ENCODE measurements around the gene ZBTB39.
"Not testable (repeated sequence)": the region's sequence is repeated elsewhere in the genome, so short reads cannot be mapped to it uniquely, and the experiment has no call there.

Gene ZBTB39

DNA sequence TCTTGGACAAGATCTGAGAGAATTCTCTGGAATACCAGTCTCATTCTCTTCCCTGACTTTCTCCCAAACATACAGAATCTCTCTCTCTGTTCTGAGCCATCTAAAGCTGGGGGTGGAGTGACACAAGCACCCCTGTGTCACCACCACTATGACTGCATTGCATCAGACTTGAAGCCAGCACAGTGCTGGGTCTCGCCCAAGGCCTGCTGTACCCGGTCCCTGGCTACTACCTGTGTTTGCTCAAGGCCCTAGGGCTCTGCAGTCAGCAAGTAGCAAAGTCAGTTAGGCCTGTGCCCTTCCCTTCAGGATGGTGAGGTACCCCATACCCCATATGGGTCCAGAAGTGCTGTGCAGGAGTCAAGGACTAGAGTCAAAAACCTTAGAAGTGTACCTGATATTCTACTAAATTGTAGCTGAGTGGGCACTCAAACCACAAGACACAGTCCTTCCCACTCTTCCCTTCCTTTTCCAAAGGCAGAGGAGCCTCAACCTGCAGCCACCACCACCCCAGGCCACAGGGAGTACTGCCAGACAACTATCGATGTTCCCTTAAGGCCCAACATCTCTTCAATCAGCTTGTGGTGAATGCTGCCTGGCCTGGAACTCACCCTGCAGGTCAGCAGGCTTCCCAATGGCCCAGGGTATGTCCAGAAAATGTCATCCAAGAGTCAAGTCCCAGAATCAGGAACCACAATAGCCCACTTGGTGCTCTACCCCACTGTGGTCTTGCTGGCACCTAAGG, 27.8 kb downstream of the ZBTB39 start:
- no peaks in the 10 kb centered on the region for H3K4me1 Mint-ChIP-seq
- H3K4me3 Mint-ChIP-seq = no peak overlapping the region
- CTCF ChIA-PET = interaction anchor here (1.2 kb wide), 1 partner anchor 9 kb away, joined by 3 read pairs; no protein-coding TSS in a partner anchor
- H3K36me3 Mint-ChIP-seq = no peaks in the 10 kb centered on the region
- no peaks in the 10 kb centered on the region for H3K27me3 Mint-ChIP-seq
- H3K27ac Mint-ChIP-seq = no peak overlapping the region
- no peaks in the 10 kb centered on the region for H3K9me3 Mint-ChIP-seq
- DNase-seq = no peak

DNA sequence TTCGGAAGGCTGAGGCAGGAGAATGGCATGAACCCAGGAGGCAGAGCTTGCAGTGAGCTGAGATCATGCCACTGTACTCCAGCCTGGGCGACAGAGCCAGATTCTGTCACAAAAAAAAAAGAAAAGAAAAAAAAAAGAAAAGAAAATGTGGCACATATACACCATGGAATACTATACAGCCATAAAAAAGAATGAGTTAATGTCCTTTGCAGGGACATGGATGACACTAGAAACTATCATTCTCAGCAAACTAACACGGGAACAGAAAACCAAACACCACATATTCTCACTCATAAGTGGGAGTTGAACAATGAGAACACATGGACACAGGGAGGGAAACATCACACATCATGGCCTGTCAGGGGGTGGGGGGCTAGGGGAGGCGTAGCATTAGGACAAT, 29.0 kb downstream of the ZBTB39 start:
- H3K36me3 Mint-ChIP-seq, H3K27ac Mint-ChIP-seq, H3K27me3 Mint-ChIP-seq, H3K4me1 Mint-ChIP-seq, H3K4me3 Mint-ChIP-seq, H3K9me3 Mint-ChIP-seq, DNase-seq, CTCF ChIA-PET: not testable (repeated sequence)

DNA sequence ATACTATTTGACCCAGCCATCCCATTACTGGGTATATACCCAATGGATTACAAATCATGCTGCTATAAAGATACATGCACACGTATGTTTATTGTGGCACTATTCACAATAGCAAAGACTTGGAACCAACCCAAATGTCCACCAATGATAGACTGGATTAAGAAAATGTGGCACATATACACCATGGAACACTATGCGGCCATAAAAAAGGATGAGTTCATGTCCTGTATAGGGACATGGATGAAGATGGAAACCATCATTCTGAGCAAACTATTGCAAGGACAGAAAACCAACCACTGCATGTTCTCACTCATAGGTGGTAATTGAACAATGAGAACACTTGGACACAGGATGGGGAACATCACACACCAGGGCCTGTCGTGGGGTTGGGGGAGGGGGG, 32.1 kb downstream of the ZBTB39 start:
- H3K27ac Mint-ChIP-seq, CTCF ChIA-PET, H3K36me3 Mint-ChIP-seq, H3K9me3 Mint-ChIP-seq, DNase-seq, H3K4me1 Mint-ChIP-seq, H3K27me3 Mint-ChIP-seq, H3K4me3 Mint-ChIP-seq: not testable (repeated sequence)

DNA sequence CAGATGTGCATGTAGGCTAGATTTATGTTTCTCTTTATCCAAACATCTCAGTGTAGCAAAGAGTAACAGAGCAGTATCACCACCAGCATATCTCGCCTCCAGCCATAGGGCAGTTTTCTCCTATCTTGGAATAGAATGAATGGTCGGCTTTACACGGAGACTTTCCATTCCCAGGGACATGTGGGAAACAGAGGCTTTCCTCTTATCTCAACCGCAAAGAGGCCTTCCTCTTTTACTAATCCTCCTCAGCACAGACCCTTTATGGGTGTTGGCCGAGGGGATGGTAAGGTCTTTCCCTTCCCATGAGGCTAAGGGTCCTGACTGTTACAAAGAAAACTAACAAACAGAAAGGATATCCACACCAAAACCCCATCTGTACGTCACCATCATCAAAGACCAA, 37.4 kb downstream of the ZBTB39 start:
- DNase-seq, H3K9me3 Mint-ChIP-seq, H3K36me3 Mint-ChIP-seq, CTCF ChIA-PET, H3K4me3 Mint-ChIP-seq, H3K4me1 Mint-ChIP-seq, H3K27ac Mint-ChIP-seq: not testable (repeated sequence)
- H3K27me3 Mint-ChIP-seq = peaks cover 10% of the 10 kb centered on the region

DNA sequence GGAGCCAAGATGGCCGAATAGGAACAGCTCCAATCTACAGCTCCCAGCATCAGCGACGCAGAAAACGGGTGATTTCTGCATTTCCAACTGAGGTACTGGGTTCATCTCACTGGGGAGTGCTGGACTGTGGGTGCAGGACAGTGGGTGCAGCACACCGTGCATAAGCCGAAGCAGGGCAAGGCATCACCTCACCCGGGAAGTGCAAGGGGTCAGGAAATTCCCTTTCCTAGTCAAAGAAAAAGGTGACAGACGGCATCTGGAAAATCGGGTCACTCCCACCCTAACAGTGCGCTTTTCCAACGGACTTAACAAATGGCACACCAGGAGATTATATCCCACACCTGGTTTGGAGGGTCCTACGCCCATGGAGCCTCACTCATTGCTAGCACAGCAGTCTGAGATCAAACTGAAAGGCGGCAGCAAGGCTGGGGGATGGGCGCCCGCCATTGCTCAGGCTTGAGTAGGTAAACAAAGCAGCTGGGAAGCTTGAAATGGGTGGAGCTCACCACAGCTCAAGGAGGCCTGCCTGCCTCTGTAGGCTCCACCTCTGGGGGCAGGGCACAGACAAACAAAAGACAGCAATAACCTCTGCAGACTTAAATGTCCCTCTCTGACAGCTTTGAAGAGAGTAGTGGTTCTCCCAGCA, 40.2 kb downstream of the ZBTB39 start:
- peaks cover 10% of the 10 kb centered on the region for H3K27me3 Mint-ChIP-seq
- H3K9me3 Mint-ChIP-seq, DNase-seq, H3K27ac Mint-ChIP-seq, CTCF ChIA-PET, H3K36me3 Mint-ChIP-seq, H3K4me3 Mint-ChIP-seq, H3K4me1 Mint-ChIP-seq: not testable (repeated sequence)

DNA sequence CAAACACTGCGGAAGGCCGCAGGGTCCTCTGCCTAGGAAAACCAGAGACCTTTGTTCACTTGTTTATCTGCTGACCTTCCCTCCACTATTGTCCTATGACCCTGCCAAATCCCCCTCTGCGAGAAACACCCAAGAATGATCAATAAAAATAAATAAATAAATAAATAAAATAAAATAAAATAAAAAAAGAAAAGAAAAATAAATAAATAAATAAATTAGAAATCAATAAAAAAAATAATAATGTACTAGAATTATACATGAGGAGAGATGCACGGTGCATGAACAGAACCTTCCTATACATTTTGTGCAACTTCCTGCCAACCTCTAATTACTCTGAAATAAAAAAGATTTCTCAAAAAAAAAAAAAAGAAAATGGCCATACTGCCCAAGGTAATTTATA, 41.2 kb downstream of the ZBTB39 start:
- H3K9me3 Mint-ChIP-seq, H3K36me3 Mint-ChIP-seq, H3K4me1 Mint-ChIP-seq, DNase-seq, H3K27ac Mint-ChIP-seq, H3K4me3 Mint-ChIP-seq, CTCF ChIA-PET: not testable (repeated sequence)
- peaks cover 14% of the 10 kb centered on the region for H3K27me3 Mint-ChIP-seq

DNA sequence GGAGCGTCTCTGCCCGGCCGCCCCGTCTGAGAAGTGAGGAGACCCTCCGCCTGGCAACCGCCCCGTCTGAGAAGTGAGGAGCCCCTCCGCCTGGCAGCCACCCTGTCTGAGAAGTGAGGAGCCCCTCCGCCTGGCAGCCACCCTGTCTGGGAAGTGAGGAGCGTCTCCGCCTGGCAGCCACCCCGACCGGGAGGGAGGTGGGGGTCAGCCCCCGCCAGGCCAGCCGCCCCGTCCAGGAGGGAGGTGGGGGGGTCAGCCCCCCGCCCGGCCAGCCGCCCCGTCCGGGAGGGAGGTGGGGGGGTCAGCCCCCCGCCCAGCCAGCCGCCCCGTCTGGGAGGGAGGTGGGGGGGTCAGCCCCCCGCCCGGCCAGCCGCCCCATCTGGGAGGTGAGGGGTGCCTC, 42.8 kb downstream of the ZBTB39 start:
- H3K4me3 Mint-ChIP-seq, CTCF ChIA-PET, H3K9me3 Mint-ChIP-seq, H3K27ac Mint-ChIP-seq, H3K4me1 Mint-ChIP-seq, DNase-seq, H3K36me3 Mint-ChIP-seq: not testable (repeated sequence)
- peaks cover 12% of the 10 kb centered on the region for H3K27me3 Mint-ChIP-seq

DNA sequence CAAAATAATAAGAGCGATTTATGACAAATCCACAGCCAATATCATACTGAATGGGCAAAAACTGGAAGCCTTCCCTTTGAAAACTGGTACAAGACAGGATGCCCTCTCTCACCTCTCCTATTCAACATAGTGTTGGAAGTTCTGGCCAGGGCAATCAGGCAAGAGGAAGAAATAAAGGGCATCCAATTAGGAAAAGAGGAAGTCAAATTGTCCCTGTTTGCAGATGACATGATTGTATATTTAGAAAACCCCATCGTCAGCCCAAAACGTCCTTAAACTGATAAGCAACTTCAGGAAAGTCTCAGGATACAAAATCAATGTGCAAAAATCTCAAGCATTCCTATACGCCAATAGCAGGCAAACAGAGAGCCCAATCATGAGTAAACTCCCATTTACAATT, 44.1 kb downstream of the ZBTB39 start:
- H3K4me3 Mint-ChIP-seq, H3K27ac Mint-ChIP-seq, CTCF ChIA-PET, H3K36me3 Mint-ChIP-seq, DNase-seq, H3K4me1 Mint-ChIP-seq: not testable (repeated sequence)
- peaks cover 12% of the 10 kb centered on the region for H3K9me3 Mint-ChIP-seq
- H3K27me3 Mint-ChIP-seq = peaks cover 20% of the 10 kb centered on the region

DNA sequence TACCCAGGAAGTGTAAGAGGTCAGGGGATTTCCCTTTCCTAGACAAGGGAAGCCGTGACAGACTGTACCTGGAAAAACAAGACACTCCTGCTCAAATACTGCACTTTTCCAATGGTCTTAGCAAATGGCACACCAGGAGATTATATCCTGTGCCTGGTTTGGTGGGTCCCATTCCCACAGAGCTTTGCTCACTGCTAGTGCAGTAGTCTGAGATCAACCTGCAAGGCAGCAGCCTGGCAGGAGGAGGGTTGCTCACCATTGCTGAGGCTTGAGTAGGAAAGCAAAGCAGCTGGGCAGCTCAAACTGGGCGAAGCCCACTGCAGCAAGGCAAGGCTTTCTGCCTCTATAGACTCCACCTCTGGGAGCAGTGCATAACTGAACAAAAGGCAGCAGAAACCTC, 47.9 kb downstream of the ZBTB39 start:
- Mint-ChIP-seq H3K4me3 (no peak overlapping the region), H3K36me3 (no peaks in the 10 kb centered on the region), H3K27ac (no peak overlapping the region), H3K4me1 (no peaks in the 10 kb centered on the region), H3K27me3 (peaks cover 23% of the 10 kb centered on the region), H3K9me3 (peaks cover 12% of the 10 kb centered on the region)
- CTCF ChIA-PET = no interaction called here
- DNase-seq = no peak

DNA sequence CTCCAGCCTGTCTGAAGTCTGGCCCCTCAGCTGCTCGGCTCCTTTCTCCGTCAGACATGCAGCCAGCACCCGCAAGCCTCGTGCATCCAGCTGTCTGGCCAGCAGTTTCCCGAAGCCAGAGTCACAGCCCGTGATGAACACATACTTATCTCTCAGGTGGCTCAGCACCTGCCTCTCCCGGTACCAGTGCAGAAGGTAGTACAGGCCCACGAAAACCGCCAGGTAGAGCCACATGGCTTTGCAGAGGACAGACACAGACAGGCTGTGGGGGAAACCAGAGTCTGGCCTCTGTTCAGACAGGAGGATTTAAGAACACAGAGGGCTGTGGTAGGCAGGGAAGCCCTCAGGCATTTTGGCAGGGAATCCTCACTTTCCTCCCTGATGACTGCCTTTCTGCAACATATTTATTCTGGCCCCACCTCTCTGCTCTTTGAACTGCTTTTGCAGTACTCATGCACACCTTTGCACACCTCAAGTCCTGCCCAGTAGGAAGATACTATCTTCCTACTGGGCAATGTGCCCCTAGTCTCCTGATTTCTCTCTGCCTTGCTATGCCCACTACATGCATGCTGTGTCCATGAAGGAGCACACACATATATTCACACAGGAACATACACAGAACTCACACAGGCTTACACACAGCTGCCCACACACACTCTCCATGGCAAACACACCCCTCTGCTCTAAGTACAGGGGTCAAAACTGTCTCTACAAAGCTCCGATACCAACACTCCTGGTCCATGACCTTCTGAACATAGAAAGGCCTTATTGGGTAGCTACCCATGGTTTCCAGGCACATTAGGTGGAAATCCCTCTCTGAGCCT, 48.9 kb downstream of the ZBTB39 start, which contains the start of gene RDH16:
Gene RDH16 (minus strand): TSS at position 380 of the 824 bp plus-strand sequence. CDS start 146 bp downstream, at position 234.
- Mint-ChIP-seq H3K27me3 (peaks cover 23% of the 10 kb centered on the region), H3K36me3 (no peaks in the 10 kb centered on the region), H3K4me1 (no peaks in the 10 kb centered on the region), H3K9me3 (peaks cover 9% of the 10 kb centered on the region), H3K4me3 (no peak within 1 kb of the TSS), H3K27ac (no peak within 1 kb of the TSS)
- CTCF ChIA-PET = no interaction called here
- DNase-seq = no peak

DNA sequence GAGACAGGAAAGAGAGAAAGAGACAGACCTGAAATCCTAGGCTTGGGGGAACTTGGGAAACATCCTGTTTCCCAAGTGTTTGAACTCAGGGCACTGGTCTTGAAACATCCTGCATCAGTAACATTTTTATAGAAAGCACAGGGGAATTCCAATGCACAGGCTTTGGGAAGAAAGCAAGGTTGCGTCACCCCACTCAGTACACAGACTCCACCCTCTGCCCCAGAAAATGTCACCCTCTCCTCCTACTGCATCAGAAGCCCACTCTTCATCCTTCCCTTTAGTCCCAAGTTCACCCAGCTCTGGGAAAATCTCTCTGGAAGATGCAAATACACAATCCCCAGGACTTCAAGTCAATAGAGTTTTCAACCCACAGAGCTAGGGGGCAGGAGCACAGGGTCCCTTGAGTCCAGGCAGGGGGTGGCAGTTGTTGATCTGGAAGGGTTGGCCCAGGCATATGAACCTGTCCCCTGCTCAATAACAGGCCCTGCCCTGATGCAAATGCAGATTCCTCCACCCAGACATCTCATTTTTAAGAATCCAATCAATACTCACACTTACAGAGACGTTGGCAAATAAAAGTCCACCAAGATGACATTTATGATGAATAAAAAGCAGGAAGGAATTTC, 50.6 kb downstream of the ZBTB39 start:
- CTCF ChIA-PET = no interaction called here
- Mint-ChIP-seq H3K27me3 (peaks cover 19% of the 10 kb centered on the region), H3K4me1 (no peaks in the 10 kb centered on the region), H3K4me3 (no peak overlapping the region), H3K36me3 (no peaks in the 10 kb centered on the region), H3K27ac (no peak overlapping the region), H3K9me3 (peaks cover 4% of the 10 kb centered on the region)
- DNase-seq = no peak

DNA sequence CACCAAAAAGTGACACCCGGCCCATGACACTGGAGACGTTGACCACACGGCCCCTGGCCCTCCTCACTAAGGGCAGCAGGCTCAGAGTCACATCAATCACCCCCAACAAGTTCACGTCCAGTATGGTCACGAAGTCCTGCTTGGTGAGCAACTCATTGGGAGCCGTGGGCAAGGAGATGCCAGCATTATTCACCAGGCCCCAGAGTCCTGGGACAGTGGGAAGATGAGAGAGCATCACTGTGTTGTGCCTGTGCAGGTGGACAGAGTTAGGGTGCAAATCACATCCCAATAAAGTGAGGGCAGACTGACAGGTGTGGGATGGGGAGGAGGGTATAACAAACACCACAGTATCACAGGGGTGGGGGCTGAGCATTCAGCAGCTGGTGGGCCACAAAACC, 51.4 kb downstream of the ZBTB39 start:
- H3K4me1 Mint-ChIP-seq = no peaks in the 10 kb centered on the region

DNA sequence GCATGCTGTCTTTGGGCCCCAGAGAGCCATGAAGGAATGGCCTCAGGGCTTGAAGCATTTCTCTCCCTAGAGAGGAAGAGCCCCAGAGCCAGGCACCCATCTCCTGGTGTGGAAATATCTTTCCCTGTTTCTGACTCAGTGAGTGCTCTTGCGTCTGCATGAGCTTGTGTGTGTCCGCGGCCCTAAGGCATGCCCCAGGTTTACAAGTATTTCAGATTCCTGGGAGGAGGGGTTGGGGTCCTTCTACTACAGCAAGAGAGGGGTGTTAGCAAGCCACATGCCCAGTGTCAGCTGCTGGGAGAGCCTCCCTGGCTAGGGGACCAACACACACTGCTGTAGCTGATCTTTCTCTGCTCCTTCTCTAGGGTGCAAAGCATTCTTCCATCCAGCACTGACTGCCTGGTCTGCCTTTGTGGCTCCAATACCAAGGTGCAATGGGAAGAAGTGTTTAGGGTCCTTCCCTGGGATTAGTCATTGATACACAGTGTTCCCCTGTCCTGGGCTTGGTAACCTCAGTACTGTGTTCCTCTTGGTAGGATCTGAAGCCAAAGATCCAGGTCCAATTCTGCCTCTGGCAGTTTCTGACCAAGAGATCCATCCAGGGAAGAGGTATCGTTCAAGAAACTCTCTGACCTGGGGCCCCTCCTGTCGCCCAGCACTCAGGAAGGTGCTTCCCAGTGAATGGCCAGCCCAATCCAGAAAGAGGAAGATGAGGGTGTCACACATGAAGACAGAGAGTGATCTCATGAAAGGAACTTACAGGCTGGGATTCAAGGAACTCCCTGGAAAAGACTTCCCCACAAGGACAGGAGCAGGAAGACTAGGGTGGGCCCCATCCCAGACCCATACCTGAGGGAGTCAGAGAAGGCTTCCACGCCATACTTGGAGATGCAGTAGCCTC, 52.0 kb downstream of the ZBTB39 start:
- Mint-ChIP-seq H3K9me3 (peaks cover 4% of the 10 kb centered on the region), H3K4me3 (no peak overlapping the region), H3K27ac (no peak overlapping the region), H3K36me3 (no peaks in the 10 kb centered on the region), H3K4me1 (no peaks in the 10 kb centered on the region), H3K27me3 (peaks cover 19% of the 10 kb centered on the region)
- DNase-seq = no peak
- CTCF ChIA-PET = no interaction called here

More for the DNA sequence above, 51.4 kb downstream of the ZBTB39 start:
- no peaks in the 10 kb centered on the region for H3K36me3 Mint-ChIP-seq
- CTCF ChIA-PET = no interaction called here
- DNase-seq = no peak
- peaks cover 19% of the 10 kb centered on the region for H3K27me3 Mint-ChIP-seq
- no peak overlapping the region for H3K4me3 Mint-ChIP-seq
- H3K9me3 Mint-ChIP-seq = peaks cover 4% of the 10 kb centered on the region
- H3K27ac Mint-ChIP-seq = no peak overlapping the region

Data from activated naive CD4-positive, alpha-beta T cell treated with anti-CD3 and anti-CD28 coated beads, Interleukin-2, amount 10 ng/mL, durations not matched to agents 7 days and 5 days (primary cell).